H9 (cell line): Measurements from ENCODE around the gene RCAN3. TPM values are rescaled to one million over a fixed set of nuclear protein-coding genes. Genes with fewer than 3 reads are reported as not detected.

Source experiments
- DNase-seq: peaks from one replicate; pipeline ENCODE4 v3.0.0-alpha.2; 2017
- H2AFZ ChIP-seq: one replicate; pipeline ENCODE4 v1.6.1; 2013; ENCODE audit warnings: mild to moderate bottlenecking, low read length, control low read depth, moderate library complexity
- H2AK5ac ChIP-seq: 2 replicates; pipeline ENCODE4 v1.6.1; 2013; ENCODE audit warnings: low read length, control low read depth, mixed read lengths; ENCODE audit not compliant: insufficient read length
- H2BK120ac ChIP-seq: one replicate; pipeline ENCODE4 v1.6.1; 2013; ENCODE audit warnings: low read depth, mild to moderate bottlenecking, low read length, control low read depth, inconsistent platforms; ENCODE audit not compliant: poor library complexity, severe bottlenecking
- H2BK12ac ChIP-seq: 2 replicates; pipeline ENCODE4 v1.6.1; 2013; ENCODE audit warnings: low read length, control low read depth, mixed read lengths, low read depth; ENCODE audit not compliant: insufficient read length
- H2BK15ac ChIP-seq: 2 replicates; pipeline ENCODE4 v1.6.1; 2013; ENCODE audit warnings: low read depth, low read length, control low read depth
- H2BK20ac ChIP-seq: one replicate; pipeline ENCODE4 v1.6.1; 2013; ENCODE audit warnings: low read depth, mild to moderate bottlenecking, low read length, control low read depth, inconsistent platforms; ENCODE audit not compliant: poor library complexity, severe bottlenecking
- H2BK5ac ChIP-seq: 2 replicates; pipeline ENCODE4 v1.6.1; 2013; ENCODE audit warnings: low read length, control low read depth, mixed read lengths; ENCODE audit not compliant: insufficient read length
- H3K14ac ChIP-seq: 2 replicates; pipeline ENCODE4 v1.6.1; 2013; ENCODE audit warnings: low read length, control low read depth; ENCODE audit not compliant: insufficient read depth
- H3K18ac ChIP-seq: 2 replicates; pipeline ENCODE4 v1.6.1; 2013; ENCODE audit warnings: low read depth, mild to moderate bottlenecking, mixed read lengths, low read length, control low read depth; ENCODE audit not compliant: insufficient read length
- H3K23ac ChIP-seq: 2 replicates; pipeline ENCODE4 v1.6.1; 2013; ENCODE audit warnings: low read length, control low read depth, mixed read lengths, low read depth; ENCODE audit not compliant: insufficient read length
- H3K23me2 ChIP-seq: 2 replicates; pipeline ENCODE4 v1.6.1; 2013; ENCODE audit warnings: low read depth, mild to moderate bottlenecking, mixed read lengths, low read length, control low read depth; ENCODE audit not compliant: insufficient read length, poor library complexity, severe bottlenecking
- H3K27ac ChIP-seq: 2 replicates; pipeline ENCODE4 v1.5.1; 2013; ENCODE audit warnings: low read length, control low read depth, mixed read lengths, low read depth; ENCODE audit not compliant: insufficient read length
- H3K27me3 ChIP-seq: 2 replicates; pipeline ENCODE4 v1.6.1; 2013; ENCODE audit warnings: low read length, control low read depth, inconsistent platforms; ENCODE audit not compliant: insufficient read depth
- H3K4ac ChIP-seq: 2 replicates; pipeline ENCODE4 v1.6.1; 2013; ENCODE audit warnings: low read depth, mild to moderate bottlenecking, control low read depth, inconsistent platforms, low read length, moderate library complexity
- H3K4me1 ChIP-seq: 2 replicates; pipeline ENCODE4 v1.6.1; 2013; ENCODE audit warnings: low read length, control low read depth, inconsistent platforms; ENCODE audit not compliant: insufficient read depth
- H3K4me2 ChIP-seq: 2 replicates; pipeline ENCODE4 v1.6.1; 2013; ENCODE audit warnings: low read length, control low read depth, mixed read lengths; ENCODE audit not compliant: insufficient read length, insufficient read depth
- H3K56ac ChIP-seq: 2 replicates; pipeline ENCODE4 v1.6.1; 2013; ENCODE audit warnings: low read depth, mild to moderate bottlenecking, mixed read lengths, low read length, control low read depth; ENCODE audit not compliant: insufficient read length
- H3K79me1 ChIP-seq: 2 replicates; pipeline ENCODE4 v1.6.1; 2013; ENCODE audit warnings: low read depth, mild to moderate bottlenecking, moderate library complexity, low read length, control low read depth, inconsistent platforms; ENCODE audit not compliant: insufficient read depth, poor library complexity, severe bottlenecking
- H3K79me2 ChIP-seq: 2 replicates; pipeline ENCODE4 v1.6.1; 2013; ENCODE audit warnings: low read length, control low read depth, inconsistent platforms; ENCODE audit not compliant: insufficient read depth
- H3K9ac ChIP-seq: 2 replicates; pipeline ENCODE4 v1.6.1; 2013; ENCODE audit warnings: low read length, control low read depth, mixed read lengths; ENCODE audit not compliant: insufficient read length; ENCODE audit errors: extremely low read depth
- H3K9me3 ChIP-seq: one replicate; pipeline ENCODE4 v1.6.1; 2013; ENCODE audit warnings: low read depth, low read length, inconsistent platforms; ENCODE audit not compliant: control insufficient read depth
- H3T11ph ChIP-seq: one replicate; pipeline ENCODE4 v1.6.1; 2013; ENCODE audit warnings: mild to moderate bottlenecking, low read length, control low read depth, inconsistent platforms
- H4K20me1 ChIP-seq: one replicate; pipeline ENCODE4 v1.6.1; 2013; ENCODE audit not compliant: control insufficient read depth, insufficient read length, insufficient read depth
- H4K5ac ChIP-seq: 2 replicates; pipeline ENCODE4 v1.6.1; 2013; ENCODE audit warnings: low read depth, mild to moderate bottlenecking, mixed read lengths, low read length, control low read depth; ENCODE audit not compliant: insufficient read length
- H4K8ac ChIP-seq: replicated peaks from 2 replicates; pipeline ENCODE4 v1.6.1; 2013; ENCODE audit warnings: low read length, control low read depth, mixed read lengths, low read depth; ENCODE audit not compliant: insufficient read length
- H4K91ac ChIP-seq: 2 replicates; pipeline ENCODE4 v1.6.1; 2013; ENCODE audit warnings: low read depth, mild to moderate bottlenecking, moderate library complexity, mixed read lengths, low read length, control low read depth; ENCODE audit not compliant: insufficient read length
- H3K27ac Mint-ChIP-seq, 3 experiments: 2 replicates in 2 of 3; 3 replicates in 1 of 3; pipeline ENCODE4 v1.8.0; 2020 to 2021; ENCODE audit warnings: mixed read lengths in 3 of 3, mild to moderate bottlenecking in 1 of 3, moderate library complexity in 1 of 3
- H3K27me3 Mint-ChIP-seq: 2 replicates; pipeline ENCODE4 v1.8.0; 2021; ENCODE audit warnings: low read depth, mild to moderate bottlenecking, moderate library complexity, mixed read lengths
- H3K36me3 Mint-ChIP-seq, 3 experiments: 2 replicates in 2 of 3; 3 replicates in 1 of 3; pipeline ENCODE4 v1.8.0; 2020 to 2021; ENCODE audit warnings: low read depth in 3 of 3, mixed read lengths in 3 of 3; ENCODE audit not compliant: insufficient read depth in 1 of 3
- H3K4me1 Mint-ChIP-seq, 2 experiments: 2 replicates each; pipeline ENCODE4 v1.8.0; 2020; ENCODE audit warnings: mixed read lengths in 2 of 2
- H3K4me3 Mint-ChIP-seq, 2 experiments: 2 replicates in 1 of 2; 3 replicates in 1 of 2; pipeline ENCODE4 v1.8.0; 2020 to 2021; ENCODE audit warnings: mild to moderate bottlenecking in 2 of 2, mixed read lengths in 2 of 2, moderate library complexity in 1 of 2
- H3K9me3 Mint-ChIP-seq, 2 experiments: 2 replicates in 1 of 2; 3 replicates in 1 of 2; pipeline ENCODE4 v1.8.0; 2020; ENCODE audit warnings: mild to moderate bottlenecking in 2 of 2, mixed read lengths in 2 of 2, moderate library complexity in 1 of 2
- WGBS: extraction: QIAGEN DNeasy Blood & Tissue Kit; methylation state at CpG from one replicate; pipeline ENCODE4 v1.1.7; 2013; ENCODE audit warnings: missing lambda C conversion rate, low lambda C conversion rate, mixed read lengths; ENCODE audit not compliant: insufficient read length; ENCODE audit errors: extremely low coverage; 5-methylcytosine and 5-hydroxymethylcytosine counted together
- total RNA-seq: library from RNA; stranded (reverse); gene quantifications from 2 replicates; pipeline ENCODE4 v1.2.1, GENCODE V29; 2021
- TF ChIP-seq, protein P1 (sequence below): fragments of 200-600 bp; sonication (generic); conservative IDR thresholded peaks from 3 replicates; pipeline ENCODE4 v1.8.0; 2021; ENCODE audit warnings: antibody characterized with exemption, mild to moderate bottlenecking

Gene RCAN3
- total RNA-seq, 1 experiment from 2014 or later = 13.0 TPM

DNA sequence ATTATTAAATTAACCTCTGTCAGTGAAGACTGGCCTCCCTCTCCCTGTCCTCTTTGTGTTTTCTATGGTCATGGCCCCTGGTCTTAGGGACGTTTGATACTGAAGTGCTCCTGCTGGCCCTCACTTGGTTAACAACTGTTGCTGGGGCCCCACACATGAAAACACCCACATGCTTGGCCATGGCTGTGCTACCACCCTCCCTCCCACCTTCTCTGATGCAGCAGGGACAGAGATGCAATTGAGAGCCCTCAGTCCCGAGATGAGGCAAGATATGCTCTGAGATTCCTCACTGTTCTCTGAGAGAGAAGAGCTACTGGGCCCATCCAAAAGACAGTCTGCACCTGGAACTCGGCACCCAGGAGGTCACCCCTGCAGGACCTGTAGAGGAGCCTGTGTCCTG lies 86.6 kb downstream of the RCAN3 start:
- Histone ChIP-seq H3K18ac (no peak overlapping the region), H3T11ph (no peak overlapping the region), H3K79me1 (no peaks in the 10 kb centered on the region), H2AK5ac (no peak overlapping the region), H3K4me2 (no peak overlapping the region), H4K20me1 (no peaks in the 10 kb centered on the region), H3K56ac (no peak overlapping the region), H3K4me1 (no peaks in the 10 kb centered on the region), H2BK5ac (no peak overlapping the region), H4K5ac (no peak overlapping the region), H3K14ac (no peak overlapping the region; the same call in 1 of the 2 replicates), H3K9me3 (no peaks in the 10 kb centered on the region), H2BK12ac (no peak overlapping the region), H3K23me2 (no peaks in the 10 kb centered on the region), H3K23ac (no peak overlapping the region), H2BK15ac (no peak overlapping the region), H3K27me3 (no peaks in the 10 kb centered on the region), H2BK20ac (no peak overlapping the region), H3K79me2 (no peaks in the 10 kb centered on the region), H2BK120ac (no peak overlapping the region), H3K9ac (no peak overlapping the region), H4K91ac (no peak overlapping the region), H4K8ac (no peak overlapping the region), H2AFZ (no peak overlapping the region), H3K27ac (no peak overlapping the region), H3K4ac (no peak overlapping the region)
- peaks cover 0 to 5% of the 10 kb centered on the region in 2 experiments; a peak in 2 of 4 replicates for H3K4me1 Mint-ChIP-seq
- H3K27me3 Mint-ChIP-seq = peaks cover 9% of the 10 kb centered on the region
- no peak overlapping the region for H3K4me3 Mint-ChIP-seq
- TF ChIP-seq, protein P1, sequence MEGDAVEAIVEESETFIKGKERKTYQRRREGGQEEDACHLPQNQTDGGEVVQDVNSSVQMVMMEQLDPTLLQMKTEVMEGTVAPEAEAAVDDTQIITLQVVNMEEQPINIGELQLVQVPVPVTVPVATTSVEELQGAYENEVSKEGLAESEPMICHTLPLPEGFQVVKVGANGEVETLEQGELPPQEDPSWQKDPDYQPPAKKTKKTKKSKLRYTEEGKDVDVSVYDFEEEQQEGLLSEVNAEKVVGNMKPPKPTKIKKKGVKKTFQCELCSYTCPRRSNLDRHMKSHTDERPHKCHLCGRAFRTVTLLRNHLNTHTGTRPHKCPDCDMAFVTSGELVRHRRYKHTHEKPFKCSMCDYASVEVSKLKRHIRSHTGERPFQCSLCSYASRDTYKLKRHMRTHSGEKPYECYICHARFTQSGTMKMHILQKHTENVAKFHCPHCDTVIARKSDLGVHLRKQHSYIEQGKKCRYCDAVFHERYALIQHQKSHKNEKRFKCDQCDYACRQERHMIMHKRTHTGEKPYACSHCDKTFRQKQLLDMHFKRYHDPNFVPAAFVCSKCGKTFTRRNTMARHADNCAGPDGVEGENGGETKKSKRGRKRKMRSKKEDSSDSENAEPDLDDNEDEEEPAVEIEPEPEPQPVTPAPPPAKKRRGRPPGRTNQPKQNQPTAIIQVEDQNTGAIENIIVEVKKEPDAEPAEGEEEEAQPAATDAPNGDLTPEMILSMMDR = no peak
- H3K36me3 Mint-ChIP-seq = no peaks in the 10 kb centered on the region
- H3K9me3 Mint-ChIP-seq = no peaks in the 10 kb centered on the region
- H3K27ac Mint-ChIP-seq = no peak overlapping the region; a peak in 1 of 7 replicates
- DNase-seq = no peak
- WGBS = no CpG with 5 or more reads among the region's 3 CpGs

Other genes with a start within 250 kb of the RCAN3 start
- gene GRHL3, start 183.5 kb upstream of the RCAN3 start, total RNA-seq = 3.5 and 4.0 TPM in 2 replicates
- gene STPG1, start 89.1 kb upstream of the RCAN3 start, total RNA-seq = 8.3 and 9.5 TPM in 2 replicates
- gene NIPAL3, start 87.0 kb upstream of the RCAN3 start, total RNA-seq = 7.7 and 7.9 TPM in 2 replicates
- gene NCMAP, start 53.3 kb downstream of the RCAN3 start, total RNA-seq = 0.33 and 0.35 TPM in 2 replicates
- 282 and 290 TPM in 2 replicates for gene SRRM1, start 140.5 kb downstream of the RCAN3 start, total RNA-seq
- gene CLIC4, start 242.6 kb downstream of the RCAN3 start, total RNA-seq = 230 and 240 TPM in 2 replicates